NCI-H2227 (cell line): ENCODE measurements around the gene OR10A2.
"Not testable (repeated sequence)": the region's sequence is repeated elsewhere in the genome, so short reads cannot be mapped to it uniquely, and the experiment has no call there.

Experiments used
- DNase-seq: peaks from one replicate; lab custom pipeline; 2025; ENCODE audit not compliant: unreplicated experiment; lab: John Stamatoyannopoulos, UW

Gene OR10A2, protein sequence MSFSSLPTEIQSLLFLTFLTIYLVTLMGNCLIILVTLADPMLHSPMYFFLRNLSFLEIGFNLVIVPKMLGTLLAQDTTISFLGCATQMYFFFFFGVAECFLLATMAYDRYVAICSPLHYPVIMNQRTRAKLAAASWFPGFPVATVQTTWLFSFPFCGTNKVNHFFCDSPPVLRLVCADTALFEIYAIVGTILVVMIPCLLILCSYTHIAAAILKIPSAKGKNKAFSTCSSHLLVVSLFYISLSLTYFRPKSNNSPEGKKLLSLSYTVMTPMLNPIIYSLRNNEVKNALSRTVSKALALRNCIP

DNA sequence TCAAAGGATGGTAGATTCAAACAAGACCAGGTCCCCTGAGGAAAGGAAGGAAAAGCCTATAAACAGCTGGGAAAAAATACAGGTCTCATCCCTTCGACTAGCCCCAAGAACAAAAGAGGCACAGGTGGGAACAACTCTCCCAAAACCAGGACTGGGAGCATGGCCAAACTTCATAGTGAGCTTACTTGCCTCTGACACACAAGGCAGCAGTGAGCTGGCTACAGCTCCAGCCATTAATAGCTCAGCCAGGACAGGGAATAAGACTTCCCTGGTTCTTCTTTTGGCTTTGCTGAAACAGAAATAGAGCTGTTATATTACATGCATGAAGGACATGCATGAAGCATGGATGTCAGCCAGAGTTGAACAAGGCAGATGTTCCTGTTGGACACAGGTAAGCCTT is at the start of gene OR10A2:
OR10A2 (plus strand) TSS at position 97 of the 400 bp plus-strand sequence. CDS start 6,698 bp downstream, outside the sequence.
- no peak for DNase-seq

DNA sequence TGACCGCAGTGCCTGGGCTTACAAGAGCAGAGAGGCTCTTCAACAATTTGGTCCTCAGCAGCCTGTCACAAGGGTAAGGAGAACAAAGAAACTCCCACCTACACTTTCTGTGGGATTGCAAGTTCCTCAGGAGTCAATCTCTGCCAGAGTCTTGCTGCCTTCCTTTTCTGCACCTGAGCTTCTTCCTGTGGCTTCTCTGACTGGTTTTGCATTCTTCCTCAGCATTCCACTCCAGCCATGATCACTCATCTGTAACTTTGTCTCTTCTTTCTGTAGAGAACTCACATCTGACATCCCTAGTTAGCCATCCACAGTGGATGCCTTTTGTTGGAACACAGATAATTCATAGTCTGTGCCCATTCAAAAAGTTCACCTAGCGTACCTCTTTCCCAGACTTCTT is 49.2 kb upstream of the OR10A2 start:
- no peak for DNase-seq

DNA sequence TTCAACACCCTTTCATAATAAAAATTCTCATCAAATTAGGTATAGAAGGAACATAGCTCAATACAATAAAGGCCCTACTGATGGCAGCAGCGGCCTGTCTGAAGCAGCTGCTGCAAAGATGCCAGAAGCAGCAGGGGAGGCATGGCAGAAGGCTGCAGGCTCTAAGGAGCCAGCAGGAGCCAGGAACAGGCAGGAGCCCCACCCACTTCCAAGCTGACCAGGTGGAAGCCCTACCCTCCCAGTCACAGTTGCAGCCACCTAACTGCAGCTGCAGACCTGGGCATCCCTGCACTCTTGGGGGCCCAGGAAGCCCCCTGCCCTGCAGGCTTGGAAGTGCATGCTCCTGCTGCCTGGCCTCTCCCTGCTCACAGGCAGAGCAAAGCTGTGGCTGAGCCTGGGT is 45.2 kb upstream of the OR10A2 start:
- DNase-seq = no peak

- DNase-seq = no peak
Observed at GRCh38 chr11:6818967-6819366, 43.9 kb upstream of the OR10A2 start.

- no peak for DNase-seq
Observed at GRCh38 chr11:6824136-6824823, 38.6 kb upstream of the OR10A2 start.

GRCh38 chr11:6825231-6825744 is 37.6 kb upstream of the OR10A2 start:
- DNase-seq = no peak

DNA sequence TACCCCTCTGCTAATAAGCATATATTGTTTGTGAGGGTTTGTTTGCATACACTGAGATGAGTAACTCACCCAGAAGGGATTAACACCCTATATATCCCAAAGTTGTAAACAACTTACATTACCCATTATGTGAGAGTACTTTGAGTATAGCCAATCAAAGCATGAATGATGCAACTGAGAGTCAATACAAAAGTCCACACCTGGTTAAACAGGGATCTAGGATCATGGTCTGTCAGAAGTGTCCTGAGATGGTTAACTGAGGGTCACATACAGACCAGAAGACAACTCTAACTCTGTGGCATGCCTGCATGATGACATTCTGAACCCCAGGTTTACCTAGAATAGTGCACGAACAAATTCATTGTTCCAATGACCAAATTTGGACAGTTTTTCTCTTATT is 34.8 kb upstream of the OR10A2 start:
- no peak for DNase-seq

- DNase-seq = no peak
Observed at GRCh38 chr11:6833356-6833755, 29.5 kb upstream of the OR10A2 start.

DNA sequence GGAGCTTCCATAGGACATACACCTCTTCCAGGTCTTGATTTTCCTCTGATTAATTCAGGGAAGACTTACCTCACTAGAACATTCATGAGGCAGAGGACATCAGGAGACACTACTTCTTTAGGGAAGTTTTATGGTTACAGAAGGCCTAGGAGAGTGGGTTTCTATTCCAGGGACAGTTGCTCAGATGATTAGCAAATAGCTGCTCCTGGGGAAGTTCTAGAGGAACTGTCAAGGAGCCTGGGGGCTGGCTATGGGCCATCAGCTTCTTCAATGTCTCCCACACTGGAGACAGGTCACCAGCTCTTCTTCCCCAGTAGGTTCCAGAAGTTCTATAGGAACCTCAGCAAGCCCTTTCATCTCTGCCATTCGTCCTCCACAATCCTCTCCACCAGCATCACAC is 28.8 kb upstream of the OR10A2 start:
- DNase-seq = no peak

- no peak for DNase-seq
Observed at GRCh38 chr11:6841694-6842093, 21.2 kb upstream of the OR10A2 start.

DNA sequence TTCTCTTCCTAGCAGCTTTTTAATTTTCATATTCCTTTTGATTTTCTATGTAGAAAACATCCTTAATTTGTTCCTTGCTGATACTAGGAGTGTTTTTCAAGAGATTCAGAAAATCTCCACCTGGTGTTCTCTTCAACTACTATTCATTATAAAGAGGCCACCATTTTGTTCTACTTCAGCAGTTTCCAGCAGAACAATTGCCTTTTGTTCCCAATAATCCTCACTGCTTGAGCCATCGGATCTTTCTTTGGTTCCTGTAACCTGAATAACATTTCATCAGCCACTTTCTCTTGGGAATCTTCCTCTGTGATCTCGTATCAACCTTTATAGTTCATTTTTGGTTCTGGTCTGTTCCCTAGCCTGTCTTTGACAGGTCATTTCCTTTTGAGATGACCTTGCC is 19.2 kb upstream of the OR10A2 start:
- DNase-seq = no peak

DNA sequence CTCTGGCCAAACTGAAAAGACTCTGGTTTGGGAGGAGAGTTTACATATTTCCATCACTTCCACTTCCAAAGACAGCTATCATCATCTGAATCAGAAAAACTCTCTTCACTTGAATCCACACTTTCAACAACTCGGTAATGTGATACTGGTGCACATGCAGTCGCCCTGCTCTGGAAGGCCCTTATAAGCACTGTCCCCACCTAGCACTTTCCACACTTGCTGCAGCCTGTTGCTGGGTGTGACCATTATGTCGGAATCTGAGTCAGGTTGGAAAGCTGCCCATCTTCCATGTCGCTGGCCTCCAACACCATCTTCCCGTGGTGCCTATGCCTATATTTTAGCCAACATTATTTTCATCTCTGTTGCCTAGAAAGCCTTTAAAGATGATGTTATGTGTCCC is 18.5 kb upstream of the OR10A2 start:
- DNase-seq = no peak

DNA sequence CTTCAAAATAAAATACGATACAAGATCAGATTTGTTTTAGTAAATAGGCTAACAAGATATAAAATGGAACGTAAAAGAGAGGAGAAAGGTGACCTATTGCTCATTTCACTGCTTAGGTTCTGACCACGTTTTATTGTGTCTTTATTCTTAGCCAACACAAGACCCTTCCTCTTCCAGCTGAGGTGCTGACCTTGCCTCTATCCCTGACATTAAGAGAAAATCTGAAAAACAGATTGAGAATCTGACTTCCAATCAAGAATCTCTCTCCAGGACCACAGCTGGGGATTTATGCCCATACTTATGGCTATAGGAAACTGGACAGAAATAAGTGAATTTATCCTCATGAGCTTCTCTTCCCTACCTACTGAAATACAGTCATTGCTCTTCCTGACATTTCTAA is 17.5 kb upstream of the OR10A2 start, which contains the start of gene OR10A5:
OR10A5 (plus strand) TSS at position 301 of the 400 bp plus-strand sequence; CDS start at position 301, 0 bp downstream.
- DNase-seq = no peak

GRCh38 chr11:6850526-6850925 is 12.3 kb upstream of the OR10A2 start:
- no peak for DNase-seq

DNA sequence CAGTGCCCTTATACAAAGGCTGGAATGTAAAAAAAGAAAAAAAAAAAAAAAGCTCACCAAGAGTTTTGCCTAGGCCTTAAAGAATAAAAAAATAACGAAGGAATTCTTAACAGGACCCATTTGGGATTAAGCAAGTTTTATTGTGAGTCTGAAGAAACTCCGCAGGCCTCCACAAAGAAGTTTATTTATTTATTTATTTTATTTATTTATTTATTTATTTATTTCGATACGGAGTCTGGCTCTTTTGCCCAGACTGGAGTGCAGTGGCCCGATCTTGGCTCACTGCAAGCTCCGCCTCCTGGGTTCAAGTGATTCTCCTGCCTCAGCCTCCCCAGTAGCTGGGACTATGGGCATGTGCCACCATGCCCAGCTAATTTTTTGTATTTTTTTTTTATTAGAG is 8.1 kb upstream of the OR10A2 start:
- not testable (repeated sequence) for DNase-seq

- no peak for DNase-seq
Observed at GRCh38 chr11:6855971-6856541, 6.8 kb upstream of the OR10A2 start.

GRCh38 chr11:6856871-6857270 is 6.0 kb upstream of the OR10A2 start:
- no peak for DNase-seq

DNA sequence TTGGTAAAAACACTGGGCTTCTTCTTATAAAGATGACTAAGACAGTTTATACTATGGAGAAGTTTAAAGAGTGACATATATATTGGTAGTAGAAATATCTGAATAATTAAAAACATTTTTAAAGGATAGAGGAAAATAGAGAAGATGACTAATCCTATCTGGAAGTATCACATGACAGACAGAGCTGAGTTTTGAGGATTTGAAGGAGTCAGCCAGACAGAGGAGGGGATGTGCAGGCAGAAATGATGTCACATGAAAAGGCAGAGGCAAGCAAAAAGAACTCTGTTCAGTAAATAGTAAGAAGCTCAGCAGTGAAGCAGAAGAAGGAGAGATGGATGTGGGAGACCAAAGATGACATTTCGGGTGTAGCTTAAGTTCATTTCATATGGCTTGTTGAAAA is 1.6 kb downstream of the OR10A2 start:
- DNase-seq = no peak

GRCh38 chr11:6871278-6871677 is 8.4 kb downstream of the OR10A2 start:
- no peak for DNase-seq

DNA sequence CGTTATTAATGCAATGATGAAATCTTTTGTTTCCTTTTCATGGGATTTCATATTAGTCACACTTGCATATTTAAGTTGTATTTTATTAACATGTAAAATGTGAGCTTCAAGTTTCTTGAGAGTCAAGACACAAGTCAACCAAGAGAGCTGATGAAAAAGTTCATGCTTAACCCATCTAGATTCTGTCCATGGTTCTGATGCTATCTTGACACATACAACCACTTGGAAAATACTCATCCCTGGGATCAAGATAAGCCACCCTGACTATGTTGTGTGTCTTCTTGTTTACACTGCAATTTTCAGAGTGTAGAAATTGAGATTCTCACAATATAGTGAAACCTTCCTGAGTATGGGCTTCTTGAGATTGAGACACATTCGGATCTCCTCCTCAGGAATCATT is 12.9 kb downstream of the OR10A2 start:
- DNase-seq = no peak

DNA sequence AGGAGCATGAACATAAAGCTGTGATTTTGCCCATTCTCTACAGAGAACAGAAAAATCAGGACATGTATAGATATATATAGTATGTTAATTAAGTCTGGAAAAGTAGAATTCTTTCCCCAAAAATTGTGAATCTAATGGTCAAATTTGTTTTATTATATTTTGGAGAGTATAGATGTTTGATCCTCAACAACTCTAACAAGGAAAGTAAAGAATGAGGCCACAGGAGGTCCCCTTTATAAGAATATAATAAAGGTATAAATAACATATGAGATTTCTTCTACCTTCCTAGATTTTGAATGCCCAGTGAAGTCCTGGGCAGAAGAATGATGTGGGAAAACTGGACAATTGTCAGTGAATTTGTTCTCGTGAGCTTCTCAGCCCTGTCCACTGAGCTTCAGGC is 13.5 kb downstream of the OR10A2 start, which contains the start of gene OR10A4:
OR10A4 (plus strand) TSS at position 301 of the 400 bp plus-strand sequence; CDS start at position 324, 23 bp downstream.
- DNase-seq = no peak

DNA sequence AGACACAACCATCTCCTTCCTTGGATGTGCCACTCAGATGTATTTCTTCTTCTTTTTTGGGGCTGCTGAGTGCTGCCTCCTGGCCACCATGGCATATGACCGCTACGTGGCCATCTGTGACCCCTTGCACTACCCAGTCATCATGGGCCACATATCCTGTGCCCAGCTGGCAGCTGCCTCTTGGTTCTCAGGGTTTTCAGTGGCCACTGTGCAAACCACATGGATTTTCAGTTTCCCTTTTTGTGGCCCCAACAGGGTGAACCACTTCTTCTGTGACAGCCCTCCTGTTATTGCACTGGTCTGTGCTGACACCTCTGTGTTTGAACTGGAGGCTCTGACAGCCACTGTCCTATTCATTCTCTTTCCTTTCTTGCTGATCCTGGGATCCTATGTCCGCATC is 14.1 kb downstream of the OR10A2 start:
- DNase-seq = no peak
